ENCODE measurements around the gene CBARP.

The CBARP gene

GRCh38 chr19:1237754-1238368 lies at the start of gene CBARP:
CBARP (minus strand) TSS chr19:1238005; CDS start chr19:1236100, 1,905 bp downstream.
- DNase-seq: no peak

- DNase-seq: no peak
Measured at GRCh38 chr19:1286487-1287353, 48.9 kb upstream of the CBARP start.

GRCh38 chr19:1285737-1286360 lies 48.0 kb upstream of the CBARP start, which contains the start of gene EFNA2:
EFNA2 (plus strand) TSS chr19:1285873; CDS start chr19:1286169, 296 bp downstream.
- no peak for DNase-seq

GRCh38 chr19:1284979-1285736 lies 47.4 kb upstream of the CBARP start:
- no peak for DNase-seq

GRCh38 chr19:1284293-1284978 lies 46.6 kb upstream of the CBARP start:
- DNase-seq: no peak

DNA sequence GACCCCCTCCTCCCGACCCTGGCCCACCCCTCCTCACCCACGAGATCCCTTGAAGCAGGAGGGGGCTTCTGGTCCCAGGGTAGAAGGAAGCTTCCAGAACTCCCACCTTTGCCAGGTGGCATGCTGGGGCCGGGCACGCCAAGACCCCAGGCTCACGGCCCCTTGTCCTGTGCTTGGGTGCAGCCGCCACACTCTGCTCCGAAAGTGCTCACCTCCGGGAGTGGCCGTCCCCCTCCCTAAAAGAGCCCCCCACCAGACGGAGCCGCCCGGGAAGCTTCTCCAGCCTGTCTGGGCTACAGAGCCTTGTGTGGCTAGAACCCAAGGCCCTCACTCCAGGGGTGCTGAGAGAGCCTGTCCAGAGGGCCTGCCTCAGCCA lies 46.1 kb upstream of the CBARP start:
- no peak for DNase-seq

- DNase-seq: no peak
Measured at GRCh38 chr19:1283207-1283916, 45.6 kb upstream of the CBARP start.

DNA sequence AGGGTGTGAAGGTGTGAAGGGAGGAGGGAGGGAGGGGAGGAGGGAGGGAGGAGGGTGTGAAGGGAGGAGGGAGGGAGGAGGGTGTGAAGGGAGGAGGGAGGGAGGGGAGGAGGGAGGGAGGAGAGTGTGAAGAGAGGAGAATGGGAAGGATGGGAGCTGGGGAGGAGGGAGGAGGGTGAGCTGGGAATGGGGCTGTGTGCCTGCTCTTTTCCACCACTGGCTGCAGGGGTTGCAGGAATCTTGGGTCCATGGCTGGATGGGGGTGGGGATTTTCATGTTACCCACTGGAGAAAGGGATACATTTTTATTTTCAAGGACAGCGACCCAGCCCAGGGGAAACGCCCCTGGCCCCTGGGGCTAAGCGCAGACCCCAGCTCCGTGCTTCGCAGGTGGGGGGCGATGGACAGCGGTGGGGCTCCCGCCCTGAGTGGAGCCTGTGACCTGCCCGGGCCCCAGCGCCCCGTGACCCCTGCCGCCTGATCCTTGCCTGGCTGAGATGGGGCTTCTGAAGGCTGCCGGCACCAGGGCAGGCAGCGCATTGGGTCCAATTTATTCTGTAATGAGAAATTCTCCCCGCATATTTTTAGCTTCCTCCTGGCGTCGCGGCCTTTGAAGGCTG lies 44.9 kb upstream of the CBARP start:
- no peak for DNase-seq

GRCh38 chr19:1281569-1282287 lies 43.9 kb upstream of the CBARP start:
- no peak for DNase-seq

GRCh38 chr19:1280636-1281568 lies 43.1 kb upstream of the CBARP start:
- no peak for DNase-seq

- DNase-seq: peak; percentile 68
Measured at GRCh38 chr19:1279782-1280341, 42.1 kb upstream of the CBARP start.

- DNase-seq: no peak
Measured at GRCh38 chr19:1278713-1279660, 41.2 kb upstream of the CBARP start.

DNA sequence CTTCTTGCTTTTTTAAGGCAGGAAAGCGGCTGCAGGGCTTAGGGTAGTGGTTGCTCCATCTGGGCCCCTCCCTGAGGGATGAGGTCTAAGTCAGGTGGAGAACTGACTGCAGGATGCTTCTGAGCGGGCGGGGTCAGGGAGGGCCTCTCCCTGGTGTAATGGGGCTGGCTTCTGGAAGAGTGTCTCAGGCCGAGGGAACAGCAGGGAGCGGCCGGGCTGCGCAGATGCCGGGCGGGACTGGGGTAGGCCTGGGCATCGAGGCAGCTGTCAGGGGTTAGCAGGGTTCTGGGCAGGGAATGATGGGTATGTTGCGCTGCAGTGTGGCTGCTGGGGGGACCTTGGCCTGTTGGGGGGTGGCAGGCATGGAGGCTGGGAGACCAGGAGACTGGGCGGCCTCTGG lies 40.3 kb upstream of the CBARP start:
- DNase-seq: no peak

DNA sequence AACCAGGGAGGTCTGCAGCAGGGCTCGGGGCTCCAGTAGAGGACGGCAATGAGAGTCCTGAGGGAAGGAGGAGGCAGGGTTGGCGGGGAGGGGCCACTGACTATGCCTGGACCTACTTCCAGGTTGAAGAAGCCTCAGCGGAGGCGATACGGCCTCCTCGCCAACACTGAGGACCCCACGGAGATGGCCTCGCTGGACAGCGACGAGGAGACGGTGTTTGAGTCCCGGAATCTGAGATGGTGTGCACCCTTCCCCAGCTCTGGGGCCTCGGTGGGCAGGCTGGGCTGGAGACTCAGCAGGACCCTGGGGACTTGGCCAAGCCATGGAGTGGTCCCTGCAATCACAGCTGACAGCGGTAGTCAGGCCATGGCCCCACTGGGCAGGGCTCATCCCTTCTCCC lies 39.3 kb upstream of the CBARP start:
- no peak for DNase-seq

- DNase-seq: no peak
Measured at GRCh38 chr19:1276628-1277022, 38.8 kb upstream of the CBARP start.

- DNase-seq: no peak
Measured at GRCh38 chr19:1275976-1276627, 38.3 kb upstream of the CBARP start.

DNA sequence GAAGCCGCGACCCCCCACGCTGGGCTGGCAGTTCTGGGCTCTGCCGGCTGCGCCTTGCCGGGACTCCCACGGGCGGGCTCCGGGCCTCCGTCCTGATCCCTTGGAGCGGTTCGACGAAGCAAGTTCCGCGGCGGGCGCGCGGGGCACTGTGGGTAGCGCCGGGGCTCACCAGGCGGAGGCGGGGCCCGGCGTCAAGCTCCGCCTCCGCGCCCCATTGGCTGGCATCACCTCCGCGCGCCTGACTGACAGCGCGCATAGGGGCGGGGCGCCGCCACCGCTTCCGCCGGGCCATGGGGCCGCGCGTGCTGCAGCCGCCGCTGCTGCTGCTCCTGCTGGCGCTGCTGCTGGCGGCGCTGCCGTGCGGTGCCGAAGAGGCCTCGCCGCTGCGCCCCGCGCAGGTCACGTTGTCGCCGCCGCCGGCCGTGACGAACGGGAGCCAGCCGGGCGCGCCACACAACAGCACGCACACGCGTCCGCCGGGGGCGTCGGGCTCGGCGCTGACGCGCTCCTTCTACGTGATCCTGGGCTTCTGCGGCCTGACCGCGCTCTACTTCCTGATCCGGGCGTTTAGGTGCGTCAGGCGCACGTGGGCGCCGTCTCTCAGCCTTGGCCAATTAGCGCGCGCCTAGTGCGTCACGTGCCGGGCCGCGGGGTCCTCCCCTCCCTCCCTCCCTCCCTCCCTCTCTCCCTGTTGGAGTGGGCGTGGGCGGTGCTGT lies 37.6 kb upstream of the CBARP start, which contains the start of gene FAM174C:
FAM174C (plus strand) TSS at position 271 of the 716 bp plus-strand sequence; CDS start at position 291, 20 bp downstream.
- peak; percentile 97 for DNase-seq
